Spinal cord (tissue), 10 donors: ENCODE data around the gene RABAC1. TPM values are rescaled to one million over a fixed set of nuclear protein-coding genes. Genes with fewer than 3 reads are reported as not detected.
A peak's percentile ranks its signal among the peaks of the same experiment; 100 is the strongest.

ENCODE experiments used
- DNase-seq, 6 donors: peaks; one replicate each; pipeline versions ENCODE4 v3.0.0 to v3.0.0-alpha.2; 2013 to 2015; ENCODE audit warnings: low spot score in 6 of 6, low read depth in 4 of 6
- H3K27ac ChIP-seq: one replicate; pipeline ENCODE4 v1.5.1; 2013; ENCODE audit warnings: low read depth, low read length, control low read depth
- H3K27me3 ChIP-seq: one replicate; pipeline ENCODE4 v1.6.1; 2013; ENCODE audit warnings: low read length; ENCODE audit not compliant: control insufficient read depth, insufficient read depth
- H3K36me3 ChIP-seq: one replicate; pipeline ENCODE4 v1.6.1; 2013; ENCODE audit warnings: low read length; ENCODE audit not compliant: control insufficient read depth, insufficient read depth
- H3K4me1 ChIP-seq: one replicate; pipeline ENCODE4 v1.6.1; 2013; ENCODE audit warnings: low read length; ENCODE audit not compliant: control insufficient read depth, insufficient read depth
- H3K4me3 ChIP-seq: one replicate; pipeline ENCODE4 v1.5.1; 2013; ENCODE audit warnings: low read depth, low read length, control low read depth
- H3K9me3 ChIP-seq: one replicate; pipeline ENCODE4 v1.6.1; 2013; ENCODE audit warnings: low read length; ENCODE audit not compliant: control insufficient read depth, insufficient read depth
- whole genome bisulfite sequencing: methylation state at CpG from one replicate; pipeline ENCODE4 v1.1.5; 2013; ENCODE audit warnings: missing lambda C conversion rate; ENCODE audit not compliant: insufficient coverage; 5-methylcytosine and 5-hydroxymethylcytosine counted together
- polyA plus RNA-seq, 2 donors: library from polyadenylated mRNA; unstranded; fragments of 120-200 nt; gene quantifications; one replicate each; pipeline ENCODE4 v1.2.1, GENCODE V29; 2013; ENCODE audit not compliant: insufficient read length in 2 of 2
- total RNA-seq, 2 donors: library from RNA; depleted of rRNA in 1 of 2; stranded (reverse); fragments of 120-200 nt in 1 of 2; fragments of >200 nt in 1 of 2; gene quantifications; one replicate each; pipeline versions ENCODE4 v1.2.3 to v1.2.4, GENCODE V29; 2013 to 2014
- donor health status: healthy.

The RABAC1 gene
- total and polyA plus RNA-seq, 4 donors = 98.0 to 202 (median 182) TPM

GRCh38 chr19:41969772-41970458 is 10.8 kb upstream of the RABAC1 start:
- Histone ChIP-seq H3K36me3 (peaks cover 87% of the 10 kb centered on the region), H3K27ac (no peak overlapping the region), H3K27me3 (no peaks in the 10 kb centered on the region), H3K9me3 (no peaks in the 10 kb centered on the region), H3K4me1 (no peaks in the 10 kb centered on the region), H3K4me3 (no peak overlapping the region)
- no peak for DNase-seq
- WGBS = 94% methylated on average over 19 of the region's 19 CpGs

- WGBS = 85% methylated on average over 28 of the region's 28 CpGs
- peaks cover 78% of the 10 kb centered on the region for H3K36me3 ChIP-seq
Measured at GRCh38 chr19:41968751-41969595, 9.9 kb upstream of the RABAC1 start.

GRCh38 chr19:41967054-41967783 is 8.1 kb upstream of the RABAC1 start:
- DNase-seq = no peak
- 80% methylated on average over 26 of the region's 26 CpGs for WGBS

More at GRCh38 chr19:41968751-41969595, 9.9 kb upstream of the RABAC1 start:
- H3K4me3 ChIP-seq = no peak overlapping the region
- H3K4me1 ChIP-seq = no peaks in the 10 kb centered on the region
- no peak overlapping the region for H3K27ac ChIP-seq
- no peaks in the 10 kb centered on the region for H3K27me3 ChIP-seq
- no peak for DNase-seq
- no peaks in the 10 kb centered on the region for H3K9me3 ChIP-seq

GRCh38 chr19:41965106-41965505 is 6.0 kb upstream of the RABAC1 start:
- 78% methylated on average over 4 of the region's 5 CpGs for WGBS
- Histone ChIP-seq H3K27me3 (no peaks in the 10 kb centered on the region), H3K27ac (no peak overlapping the region), H3K4me3 (no peak overlapping the region), H3K36me3 (peaks cover 51% of the 10 kb centered on the region), H3K4me1 (no peaks in the 10 kb centered on the region), H3K9me3 (no peaks in the 10 kb centered on the region)
- DNase-seq = peak in 1 of 6 donors; percentile 4

More at GRCh38 chr19:41967054-41967783, 8.1 kb upstream of the RABAC1 start:
- Histone ChIP-seq H3K36me3 (peaks cover 68% of the 10 kb centered on the region), H3K9me3 (no peaks in the 10 kb centered on the region), H3K4me3 (no peak overlapping the region), H3K27ac (no peak overlapping the region), H3K4me1 (no peaks in the 10 kb centered on the region), H3K27me3 (no peaks in the 10 kb centered on the region)

- H3K27ac ChIP-seq = no peak overlapping the region
- no peaks in the 10 kb centered on the region for H3K27me3 ChIP-seq
- H3K9me3 ChIP-seq = no peaks in the 10 kb centered on the region
- peaks cover 23% of the 10 kb centered on the region for H3K4me1 ChIP-seq
- no peak for DNase-seq
- peaks cover 25% of the 10 kb centered on the region for H3K36me3 ChIP-seq
- 96% methylated on average over 3 of the region's 5 CpGs for WGBS
- no peak overlapping the region for H3K4me3 ChIP-seq
Measured at GRCh38 chr19:41960973-41961372, 1.9 kb upstream of the RABAC1 start.

- peaks cover 23% of the 10 kb centered on the region for H3K4me1 ChIP-seq
- H3K4me3 ChIP-seq = peak overlapping the region; percentile 98
- H3K36me3 ChIP-seq = peaks cover 29% of the 10 kb centered on the region
- peak in 2 of 6 donors; percentile 80 to 85 for DNase-seq
- peak overlapping the region; percentile 90 for H3K27ac ChIP-seq
- no peaks in the 10 kb centered on the region for H3K9me3 ChIP-seq
- WGBS = under 1% methylated on average over 43 of the region's 43 CpGs
- no peaks in the 10 kb centered on the region for H3K27me3 ChIP-seq
Measured at GRCh38 chr19:41958367-41959055, 610 bp downstream of the RABAC1 start.

- Histone ChIP-seq H3K27me3 (no peaks in the 10 kb centered on the region), H3K27ac (peak overlapping the region; percentile 90), H3K4me1 (peaks cover 23% of the 10 kb centered on the region), H3K9me3 (no peaks in the 10 kb centered on the region), H3K4me3 (peak overlapping the region; percentile 98), H3K36me3 (peaks cover 25% of the 10 kb centered on the region)
- DNase-seq = peak in 3 of 6 donors; percentile 65 to 94 (median 77)
- WGBS = 6% methylated on average over 9 of the region's 10 CpGs
Measured at GRCh38 chr19:41957838-41958366, 1.2 kb downstream of the RABAC1 start.

GRCh38 chr19:41957161-41957837 is 1.8 kb downstream of the RABAC1 start:
- Histone ChIP-seq H3K9me3 (no peaks in the 10 kb centered on the region), H3K27me3 (no peaks in the 10 kb centered on the region), H3K36me3 (peaks cover 23% of the 10 kb centered on the region), H3K27ac (no peak overlapping the region), H3K4me3 (no peak overlapping the region), H3K4me1 (peaks cover 23% of the 10 kb centered on the region)
- 89% methylated on average over 7 of the region's 11 CpGs for whole genome bisulfite sequencing
- DNase-seq = no peak
